HL-60/S4 treated with phorbol 12-myristate 13-acetate at 8.2 ng/mL for 4 days and 3 days (cell line): ENCODE data around the gene ATP8A2.

ENCODE experiments used
- in situ Hi-C: fragments of 300-500 bp; cut with MboI; formaldehyde crosslinking; loops from 2 replicates; pipeline ENCODE4 v1.15.0; 2022; ENCODE audit warnings: low sequenced_read_pairs

ATP8A2 gene

GRCh38 chr13:26022538-26023292 is 650.9 kb downstream of the ATP8A2 start:
- in situ Hi-C loops: no loop called here

DNA sequence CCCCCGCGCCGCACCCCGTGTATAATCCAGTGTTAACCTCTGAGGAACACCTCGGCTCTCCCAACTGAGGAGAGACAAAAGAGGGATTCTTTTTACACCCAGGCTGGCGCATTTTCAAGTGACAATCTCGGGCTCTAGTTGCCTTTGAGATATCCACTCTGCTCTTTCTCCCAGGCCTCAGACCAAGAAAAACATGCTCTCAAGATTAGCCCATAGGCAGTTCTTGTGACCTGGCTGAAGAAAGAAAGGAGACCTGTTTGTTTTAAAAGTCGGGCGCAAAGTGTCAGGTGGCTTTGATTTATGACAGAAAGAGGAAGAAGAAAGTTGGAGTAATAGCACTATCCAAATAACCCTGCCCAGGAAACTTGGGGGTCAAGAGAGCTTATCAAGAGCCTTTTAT is 652.8 kb downstream of the ATP8A2 start:
- in situ Hi-C loops: no loop called here

DNA sequence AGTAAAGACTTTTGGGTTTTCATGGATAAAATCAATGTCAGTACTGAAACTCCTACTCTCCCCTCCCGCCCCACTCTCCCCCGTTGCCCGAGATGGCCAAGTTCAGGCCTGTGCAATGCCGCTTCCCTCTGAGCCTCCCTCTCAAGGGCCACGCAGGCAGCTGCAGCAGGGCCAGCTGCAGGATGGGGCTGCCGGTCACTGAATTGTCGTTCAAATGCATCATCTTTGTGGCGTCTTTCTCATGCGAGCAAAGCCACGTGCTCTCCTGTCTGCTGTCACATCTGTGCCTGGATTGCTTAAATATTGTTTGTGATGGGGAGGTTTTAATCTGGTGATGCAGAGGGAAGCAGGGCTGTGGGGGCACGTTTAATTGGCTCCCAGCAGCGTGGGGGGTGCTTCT is 653.4 kb downstream of the ATP8A2 start:
- in situ Hi-C loops: no loop called here

- in situ Hi-C loops: no loop called here
Observed at GRCh38 chr13:26025771-26026170, 654.0 kb downstream of the ATP8A2 start.

- in situ Hi-C loops: no loop called here
Observed at GRCh38 chr13:26026211-26026610, 654.4 kb downstream of the ATP8A2 start.

DNA sequence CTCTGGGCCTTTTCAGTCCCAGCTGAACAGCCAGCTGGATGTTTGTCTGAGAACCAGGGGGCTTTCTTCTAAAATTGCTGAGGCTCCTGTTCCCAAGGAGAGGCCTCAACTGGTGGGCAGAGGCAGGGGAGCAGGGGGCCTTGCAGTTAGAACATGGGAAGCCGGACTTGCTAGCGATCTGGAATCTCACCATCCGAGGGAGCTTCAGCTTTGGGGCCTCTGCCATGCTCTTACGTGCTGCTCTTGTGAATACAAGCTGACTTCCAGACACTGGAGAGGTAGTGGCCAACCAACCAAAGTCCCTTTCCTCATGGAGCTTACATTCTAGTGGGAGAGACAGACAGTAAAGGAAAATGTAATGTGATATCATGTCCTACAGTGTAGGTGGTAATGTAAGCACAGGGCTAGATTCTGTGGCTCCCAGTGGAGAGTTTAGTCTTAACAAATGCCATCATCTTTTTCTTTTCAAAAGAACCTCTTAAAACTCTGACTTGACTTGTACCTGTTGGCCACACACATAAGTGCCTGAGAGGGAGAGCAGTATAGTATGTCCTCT is 657.9 kb downstream of the ATP8A2 start:
- in situ Hi-C loops: no loop called here

GRCh38 chr13:26030331-26030730 is 658.6 kb downstream of the ATP8A2 start:
- in situ Hi-C loops: no loop called here

GRCh38 chr13:26034018-26034417 is 662.2 kb downstream of the ATP8A2 start:
- in situ Hi-C loops: no loop called here

GRCh38 chr13:26036383-26036782 is 664.6 kb downstream of the ATP8A2 start:
- in situ Hi-C loops: no loop called here

- in situ Hi-C loops: no loop called here
Observed at GRCh38 chr13:26037302-26037701, 665.5 kb downstream of the ATP8A2 start.

- in situ Hi-C loops: no loop called here
Observed at GRCh38 chr13:26038931-26039475, 667.2 kb downstream of the ATP8A2 start.

- in situ Hi-C loops: no loop called here
Observed at GRCh38 chr13:26041444-26041843, 669.7 kb downstream of the ATP8A2 start.

- in situ Hi-C loops: no loop called here
Observed at GRCh38 chr13:26042785-26043184, 671.0 kb downstream of the ATP8A2 start.

GRCh38 chr13:26045142-26045541 is 673.4 kb downstream of the ATP8A2 start:
- in situ Hi-C loops: no loop called here

DNA sequence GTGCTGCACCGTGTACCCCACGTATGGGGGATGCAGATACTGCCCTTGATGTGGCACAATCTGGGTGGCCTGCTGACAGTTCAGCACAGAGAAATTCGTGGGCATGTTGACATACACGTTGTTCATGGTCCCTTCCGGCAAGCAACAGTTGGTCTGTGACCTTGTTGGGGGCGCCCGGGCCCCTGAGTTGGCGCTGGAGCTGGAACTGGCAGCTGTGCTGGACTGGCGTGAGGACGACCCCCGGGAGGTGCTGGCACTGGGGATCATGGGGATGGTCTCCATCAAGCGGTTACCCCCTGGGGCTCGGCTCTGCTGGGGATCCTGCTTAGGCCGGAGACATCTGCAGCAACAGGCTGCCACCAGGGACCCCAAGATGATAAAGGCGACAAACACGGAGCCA is 674.9 kb downstream of the ATP8A2 start:
- in situ Hi-C loops: no loop called here

GRCh38 chr13:26047040-26047439 is 675.3 kb downstream of the ATP8A2 start:
- in situ Hi-C loops: no loop called here

DNA sequence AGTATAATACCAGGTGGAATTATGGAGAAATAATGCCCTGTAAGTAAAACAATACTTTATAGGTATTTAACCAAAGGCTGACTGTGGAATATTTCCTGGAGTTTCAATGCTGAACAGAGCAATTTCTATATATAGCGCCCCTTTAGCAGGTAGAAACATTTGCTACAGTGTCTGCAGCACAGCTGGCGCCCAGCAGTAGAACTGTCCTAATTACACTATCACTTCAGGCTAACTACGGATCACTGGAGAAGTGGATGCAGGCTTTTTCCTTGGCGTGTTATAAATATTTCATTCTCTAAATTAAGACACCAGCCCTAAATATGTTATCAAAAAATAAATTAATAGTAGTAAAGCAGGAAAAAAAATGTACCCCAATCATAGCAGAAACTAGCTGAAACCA is 677.0 kb downstream of the ATP8A2 start:
- in situ Hi-C loops: no loop called here

DNA sequence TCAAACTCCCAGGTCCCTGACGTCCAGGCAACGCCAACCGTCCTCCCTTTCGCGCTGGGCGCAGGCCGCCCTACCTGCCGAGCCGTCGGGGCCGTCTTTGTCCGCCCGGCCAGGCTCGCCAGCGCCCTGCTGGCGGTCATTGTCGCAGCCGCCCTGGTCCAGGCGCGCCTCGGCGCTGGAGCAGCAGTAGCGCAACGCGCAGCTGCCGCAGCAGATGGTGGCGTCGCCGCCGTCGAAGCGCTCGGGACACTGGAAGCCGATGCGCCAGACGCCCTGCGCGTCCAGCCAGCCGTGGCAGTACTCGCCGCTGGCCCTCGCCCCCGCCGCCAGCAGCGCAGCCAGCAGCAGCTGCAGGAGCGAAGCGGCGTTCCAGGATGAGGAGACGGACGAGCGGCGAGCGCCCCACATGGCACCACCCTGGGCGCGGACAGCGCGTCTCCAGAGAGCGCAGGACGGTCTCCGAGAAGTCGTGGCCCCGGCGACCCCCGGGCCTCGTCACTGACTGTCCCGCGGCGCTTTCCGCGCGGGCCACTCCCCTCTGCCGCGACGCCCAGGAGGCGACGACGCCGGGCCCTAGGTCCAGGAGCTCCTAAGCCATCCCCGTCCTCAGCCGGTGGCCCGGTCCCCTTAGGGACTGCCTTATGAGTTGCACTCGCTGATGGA is 678.9 kb downstream of the ATP8A2 start:
- in situ Hi-C loops: no loop called here

DNA sequence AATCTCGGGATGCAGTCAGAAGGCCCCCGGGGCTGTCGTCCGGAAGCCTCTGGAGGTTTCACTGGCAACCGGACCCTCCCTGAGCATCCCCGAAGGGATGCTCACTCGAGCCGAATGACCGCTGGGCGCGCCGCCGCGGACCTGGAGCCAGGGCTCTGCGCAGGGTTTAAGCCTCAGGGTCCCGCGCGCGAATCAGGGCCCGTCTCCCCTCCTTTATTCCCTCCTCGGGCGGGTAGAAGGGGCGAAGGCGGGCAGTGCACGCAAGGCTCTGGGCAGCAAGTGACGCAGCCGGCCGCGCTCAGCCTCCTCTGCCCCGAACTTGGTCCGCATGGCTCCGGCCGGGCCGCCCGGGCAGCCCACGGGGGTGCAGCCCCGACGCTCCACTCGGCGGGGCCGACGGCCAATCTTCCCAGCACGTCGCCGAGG is 679.5 kb downstream of the ATP8A2 start:
- in situ Hi-C loops: no loop called here

GRCh38 chr13:26051657-26052311 is 680.0 kb downstream of the ATP8A2 start, which contains the start of gene SHISA2:
Gene SHISA2 (minus strand): TSS chr13:26052016. CDS start chr13:26050975, 1,041 bp downstream.
- in situ Hi-C loops: no loop called here

- in situ Hi-C loops: no loop called here
Observed at GRCh38 chr13:26052337-26052736, 680.6 kb downstream of the ATP8A2 start.
